HG02571 (cell line): ENCODE results near the gene LOX.

Experiments used
- ATAC-seq: cut with Tn5 transposase; IDR thresholded peaks from one replicate; pipeline ENCODE4 v1.9.1; 2021; ENCODE audit warnings: mild to moderate bottlenecking, moderate library complexity; ENCODE audit not compliant: unreplicated experiment

LOX gene

DNA sequence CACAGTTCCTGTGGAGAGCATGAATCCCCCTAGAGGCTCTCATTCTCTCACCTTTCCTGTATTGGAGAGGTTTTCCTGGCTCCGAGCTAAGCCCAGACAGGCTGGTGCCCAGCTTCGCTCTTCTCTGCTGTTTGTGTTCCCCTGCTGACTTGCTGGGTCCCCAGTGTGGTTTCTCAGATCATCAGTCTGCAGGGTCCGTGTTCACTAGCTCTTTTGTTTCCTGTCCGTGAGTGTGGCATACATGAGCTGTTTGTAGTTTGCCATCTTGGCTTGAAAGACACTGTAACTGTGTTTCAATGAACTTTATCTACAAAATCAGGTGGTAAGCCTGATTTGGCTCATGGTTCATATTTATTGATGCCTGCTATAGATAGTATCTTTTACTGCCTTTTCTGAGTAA lies 23.8 kb downstream of the LOX start:
- no peak for ATAC-seq

DNA sequence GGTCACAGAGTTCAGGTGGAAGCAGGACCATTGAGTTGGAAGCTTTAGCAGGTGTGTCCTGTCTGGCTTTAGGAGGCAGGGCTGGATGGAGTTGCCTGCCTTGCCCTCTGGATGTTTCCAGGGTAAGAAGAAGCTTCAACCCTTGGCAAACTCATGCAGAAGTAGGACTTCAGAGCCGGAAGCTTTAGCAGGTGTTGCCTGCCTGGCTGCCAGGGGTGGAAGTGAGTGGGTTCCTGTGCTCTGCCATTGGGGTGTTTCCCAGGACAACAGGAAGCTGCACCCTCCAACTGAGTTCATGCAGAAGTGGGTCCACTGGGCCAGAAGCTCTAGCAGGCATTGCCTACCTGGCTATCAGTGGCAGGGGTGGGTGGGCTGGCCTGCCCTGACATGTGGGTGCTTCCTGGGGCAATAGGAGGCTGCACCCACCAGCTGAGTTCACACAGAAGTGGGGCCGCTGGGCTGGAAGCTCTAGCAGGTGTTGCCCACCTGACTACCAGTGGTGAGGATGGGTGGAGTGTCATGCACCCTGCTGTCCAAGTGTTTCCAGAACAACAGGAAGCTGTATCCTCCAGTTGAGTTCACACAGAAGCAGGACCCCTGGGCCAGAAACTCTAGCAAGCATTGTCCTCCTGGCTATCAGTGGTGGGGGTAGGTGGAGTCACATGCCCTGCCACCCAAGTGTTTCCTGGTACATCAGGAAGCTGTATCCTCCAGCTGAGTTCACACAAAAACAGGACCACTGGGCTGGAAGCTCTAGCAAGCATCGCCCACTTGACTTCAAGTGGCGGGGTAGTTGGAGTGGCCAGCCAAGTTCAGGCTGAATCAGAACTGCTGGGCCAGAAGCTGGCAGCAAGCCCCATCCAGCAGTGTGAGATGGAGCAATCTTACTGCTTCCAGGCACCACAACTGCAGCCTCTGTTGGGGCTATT lies 24.6 kb downstream of the LOX start:
- no peak for ATAC-seq

DNA sequence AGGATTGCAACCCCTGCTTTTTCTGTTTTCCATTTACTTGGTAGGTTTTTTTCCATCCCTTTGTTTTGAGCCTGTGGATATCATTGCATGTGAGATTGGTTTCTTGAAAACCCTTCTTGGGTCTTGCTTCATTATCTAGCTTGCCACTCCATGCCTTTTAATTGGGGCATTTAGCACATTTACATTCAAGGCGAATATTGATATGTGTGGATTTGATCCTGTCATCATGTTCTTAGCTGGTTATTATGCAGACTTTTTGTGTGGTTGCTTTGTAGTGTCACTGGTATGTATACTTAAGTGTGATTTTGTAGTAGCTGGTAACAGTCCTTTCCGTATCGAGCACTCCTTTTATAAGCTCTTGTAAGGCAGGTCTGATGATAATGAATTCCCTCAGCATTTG lies 26.5 kb downstream of the LOX start:
- no peak for ATAC-seq

DNA sequence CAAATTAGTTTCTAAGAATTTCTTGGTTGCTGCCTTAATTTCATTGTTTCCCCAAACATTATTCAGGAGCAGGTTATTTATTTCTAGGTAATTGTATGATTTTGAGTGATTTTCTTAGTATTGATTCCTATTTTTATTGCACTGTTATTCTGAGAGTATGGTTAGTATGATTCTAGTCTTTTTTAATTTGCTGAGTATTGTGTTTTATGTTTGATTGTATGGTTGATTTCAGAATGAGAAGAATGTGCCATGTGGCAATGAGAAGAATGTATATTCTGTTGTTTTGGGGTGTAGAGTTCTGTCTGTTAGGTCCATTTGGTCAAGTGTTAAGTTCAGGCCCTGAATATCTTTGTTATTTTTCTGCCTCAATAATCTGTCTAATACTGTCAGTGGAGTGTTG lies 27.1 kb downstream of the LOX start:
- no peak for ATAC-seq

DNA sequence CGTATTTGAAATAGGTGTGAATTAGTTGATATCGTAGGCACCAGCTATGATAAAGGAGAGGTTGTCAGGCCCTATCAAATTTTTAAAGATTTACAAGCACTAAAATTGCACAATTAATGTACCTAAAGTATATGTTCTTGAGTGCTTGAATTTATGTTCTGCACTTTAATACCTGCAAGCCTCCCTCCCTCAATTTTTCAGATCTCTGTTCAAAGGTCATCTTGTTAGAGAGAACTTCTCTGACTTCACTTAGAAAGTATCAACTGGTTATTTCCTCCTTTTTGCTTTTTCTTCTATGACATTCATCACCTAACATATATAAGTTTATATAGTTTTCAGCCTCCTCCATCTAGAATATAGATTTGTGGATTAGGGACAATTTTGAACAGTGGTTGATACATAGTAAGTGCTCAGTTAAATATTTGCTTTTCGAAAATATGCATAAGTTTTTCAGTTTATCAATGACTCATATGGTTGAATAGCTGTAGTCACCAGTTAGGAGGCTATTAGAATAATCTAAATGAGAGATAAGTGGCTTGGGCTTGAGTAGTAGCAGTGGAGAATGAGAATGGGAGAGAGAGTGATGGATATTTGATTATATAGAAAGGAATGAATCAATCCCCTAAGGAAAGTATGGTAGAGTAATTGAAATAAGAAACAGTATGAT lies 37.3 kb downstream of the LOX start:
- ATAC-seq = no peak

DNA sequence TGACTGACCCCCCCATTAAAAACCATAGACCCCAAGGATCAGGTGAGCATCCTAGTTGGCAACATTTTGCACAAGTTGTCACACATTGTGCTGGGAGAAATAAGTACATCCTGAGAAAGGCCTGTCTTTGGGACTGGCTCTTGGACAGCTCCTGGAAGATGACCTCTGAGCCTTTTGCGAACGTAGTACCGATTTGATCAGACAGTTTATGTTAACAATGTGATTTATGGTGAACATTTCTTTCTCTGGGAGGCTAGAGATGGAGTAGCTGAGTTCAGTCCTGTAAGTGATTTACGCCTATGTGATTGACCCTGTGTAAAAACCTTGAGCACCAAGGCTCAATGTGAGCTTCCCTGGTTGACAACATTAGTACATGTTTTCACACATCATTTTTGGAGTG lies 41.7 kb downstream of the LOX start:
- no peak for ATAC-seq

DNA sequence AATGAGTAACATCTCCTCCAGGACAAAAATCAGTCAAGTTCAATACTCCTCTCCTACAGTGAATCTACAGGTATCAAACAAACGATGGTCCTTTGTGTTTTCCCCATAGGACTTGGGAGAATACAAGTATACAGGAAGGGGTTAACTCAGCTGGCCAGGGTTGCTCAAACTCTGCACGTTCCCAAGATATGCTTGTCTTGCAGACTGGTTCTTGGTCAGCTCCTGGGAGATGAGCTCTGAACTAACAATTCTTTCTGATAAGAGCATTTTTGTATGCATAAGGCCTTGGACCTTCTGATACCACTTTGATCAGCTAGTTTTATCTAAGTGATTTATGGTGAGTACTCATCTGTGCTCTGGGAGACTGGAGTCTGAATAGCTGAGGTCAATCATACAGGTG lies 42.1 kb downstream of the LOX start:
- ATAC-seq = no peak

DNA sequence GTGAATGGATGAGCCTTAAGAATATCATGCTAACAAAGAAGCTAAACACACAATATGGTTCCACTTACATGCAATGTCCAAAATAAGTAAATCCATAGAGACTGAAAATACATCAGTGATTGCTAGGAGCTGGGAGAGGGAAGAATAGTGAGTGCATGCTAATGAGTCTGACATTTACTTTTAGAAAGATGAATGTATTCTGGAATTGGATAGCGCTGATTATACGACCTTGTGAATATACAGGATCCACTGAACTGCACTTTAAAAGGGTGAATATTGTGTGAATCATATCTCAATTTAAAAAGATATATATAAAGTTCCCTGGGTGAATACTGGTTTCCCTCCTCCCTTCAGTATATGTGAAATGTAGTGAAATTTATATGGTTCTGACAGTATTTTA lies 46.2 kb downstream of the LOX start:
- no peak for ATAC-seq

DNA sequence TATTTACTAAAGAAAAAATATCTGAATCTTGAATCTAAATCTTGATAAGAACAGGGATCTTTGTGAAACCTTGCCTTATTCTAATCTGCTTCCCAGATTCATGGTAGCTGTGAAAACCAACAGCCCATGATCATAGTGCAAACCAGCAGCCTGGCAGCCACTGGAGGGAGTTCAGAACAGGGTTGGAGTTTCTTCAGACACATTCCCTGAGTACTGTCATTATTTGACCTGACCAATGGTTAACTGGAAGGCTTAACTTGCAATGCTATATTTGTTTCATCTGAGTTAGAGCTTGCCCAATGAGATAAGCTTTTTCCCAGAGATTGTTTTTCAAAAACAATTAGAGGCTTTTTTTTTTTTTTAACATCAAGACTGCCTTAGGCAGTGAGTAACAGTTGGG lies 47.8 kb downstream of the LOX start:
- ATAC-seq = no peak

DNA sequence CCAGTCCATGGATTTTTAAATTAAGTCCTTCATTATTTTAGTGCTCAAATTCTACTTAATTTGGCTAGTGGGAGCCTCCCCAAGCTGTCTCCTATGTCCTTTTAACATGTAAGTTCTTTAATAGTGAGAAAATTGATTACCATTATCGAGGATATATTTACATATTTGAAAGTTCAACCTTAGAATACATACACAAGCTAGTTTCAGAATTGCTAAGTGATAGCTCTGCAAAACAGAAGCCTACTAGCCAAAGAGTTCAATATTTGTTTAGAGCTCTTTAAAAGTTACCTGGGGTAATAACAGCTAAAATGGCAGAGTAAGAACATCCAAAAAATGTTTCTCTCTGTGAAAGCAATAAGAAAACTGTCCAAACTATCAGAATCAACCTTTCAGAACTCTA lies 48.2 kb downstream of the LOX start:
- ATAC-seq = no peak

DNA sequence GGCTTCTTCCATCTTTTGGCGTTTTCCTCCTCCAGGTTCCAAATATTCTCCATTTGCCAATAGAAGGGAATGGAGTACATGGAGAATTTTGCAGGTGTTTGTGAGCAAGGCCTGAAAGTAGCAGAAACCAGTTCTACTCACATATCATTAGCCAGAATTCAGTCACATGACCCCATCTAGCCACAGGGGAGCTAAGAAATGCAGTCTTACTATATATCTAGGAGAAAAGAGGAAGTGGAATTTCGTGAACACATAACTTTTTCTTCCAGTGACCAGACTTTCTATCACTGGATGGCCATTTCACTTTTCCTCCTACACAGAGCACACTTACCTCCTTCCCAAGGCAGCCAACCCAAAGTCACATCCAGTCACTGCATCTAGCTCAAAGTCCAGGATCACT lies 55.1 kb downstream of the LOX start:
- ATAC-seq = no peak

DNA sequence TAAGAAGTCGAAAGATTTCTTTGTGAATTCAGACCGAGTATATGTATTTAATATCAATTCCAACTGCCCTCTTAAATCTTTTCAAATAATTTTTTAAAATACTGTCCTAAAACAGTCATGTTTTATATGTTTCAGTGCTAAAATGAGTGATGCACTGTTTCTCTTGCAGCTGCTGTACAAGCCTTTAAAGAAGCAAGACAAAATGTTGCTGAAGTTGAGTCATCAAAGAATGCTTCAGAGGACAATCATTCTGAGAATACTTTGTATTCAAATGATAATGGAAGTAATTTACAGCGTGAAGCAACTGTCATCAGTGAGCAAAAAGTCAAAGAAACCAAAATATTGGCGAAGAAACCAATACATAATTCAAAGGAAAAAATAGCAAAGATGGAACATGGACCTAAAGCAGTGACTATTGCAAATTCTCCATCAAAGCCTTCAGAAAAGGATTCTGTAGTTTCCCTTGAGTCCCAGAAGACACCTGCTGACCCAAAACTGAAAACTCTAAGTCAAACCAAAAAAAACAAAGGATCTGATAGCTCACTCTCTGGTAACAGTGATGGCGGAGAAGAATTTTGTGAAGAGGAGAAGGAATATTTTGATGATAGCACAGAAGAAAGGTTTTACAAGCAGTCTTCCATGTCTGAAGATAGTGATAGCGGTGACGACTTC lies 58.0 kb downstream of the LOX start:
- no peak for ATAC-seq

DNA sequence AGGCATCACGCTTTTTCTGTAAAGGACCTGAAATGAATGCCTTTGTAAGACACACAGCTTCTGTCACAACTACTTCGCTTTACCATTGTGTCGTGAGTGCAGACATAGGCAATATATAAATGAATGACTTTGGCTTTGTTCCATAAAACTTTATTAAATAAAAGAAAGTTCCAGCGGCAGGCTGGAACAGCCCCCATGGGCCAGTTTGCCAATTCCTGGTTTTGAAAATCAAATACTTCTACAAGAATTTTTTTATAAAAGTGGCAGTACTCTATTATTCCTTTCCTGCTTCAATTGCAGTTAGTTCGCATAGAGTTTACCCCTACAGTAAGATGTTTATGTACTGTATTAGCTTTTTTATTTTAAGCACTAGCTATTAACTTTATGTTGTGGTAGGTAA lies 62.6 kb downstream of the LOX start:
- ATAC-seq = no peak

DNA sequence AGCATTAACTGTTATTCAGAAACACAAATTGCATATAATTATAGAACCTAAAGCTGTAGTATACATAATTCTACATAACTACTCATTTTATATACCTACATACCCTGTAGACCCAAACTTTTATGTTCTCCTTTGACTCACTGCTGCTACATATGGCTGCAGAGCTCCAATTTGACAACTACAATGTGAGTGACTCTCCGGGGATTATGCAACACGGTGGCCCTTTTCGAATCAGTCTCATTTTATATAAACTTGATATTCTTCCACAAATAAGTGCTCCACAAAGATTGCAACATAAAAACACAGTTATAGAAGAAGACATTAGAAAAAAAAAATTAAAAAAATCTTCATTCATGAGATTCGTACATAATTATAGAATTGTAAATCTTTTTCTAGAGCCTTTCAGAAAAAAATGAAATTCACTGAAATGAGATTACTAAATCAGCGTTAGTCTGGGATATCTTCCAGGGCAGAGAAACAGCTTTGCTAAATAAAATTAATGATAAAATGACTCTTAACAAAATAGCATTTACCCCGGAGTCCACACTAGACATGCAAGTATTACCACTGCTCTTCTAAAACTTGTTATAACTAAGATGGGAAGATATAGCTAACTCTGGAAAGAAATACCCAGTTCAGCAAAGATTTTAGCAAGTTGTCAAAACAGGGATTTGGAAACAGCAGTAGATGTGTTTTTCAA lies 63.7 kb downstream of the LOX start:
- no peak for ATAC-seq
